ENCODE data around the gene PARD3B. TPM values are rescaled to one million over a fixed set of nuclear protein-coding genes. Genes with fewer than 3 reads are reported as not detected.

PARD3B gene
- total RNA-seq, 2 donors from 2014 or later = 14.7 to 25.0 TPM

GRCh38 chr2:204972606-204973336, 427.5 kb downstream of the PARD3B start:
- H3K27ac ChIP-seq = no peak overlapping the region
- intact Hi-C loops (cut with DNase I) = no loop called here

GRCh38 chr2:204973616-204974015, 428.3 kb downstream of the PARD3B start:
- no peaks in the 10 kb centered on the region for H3K9me3 ChIP-seq
- 84% methylated on average over 2 of the region's 2 CpGs for WGBS

More at GRCh38 chr2:204972606-204973336, 427.5 kb downstream of the PARD3B start:
- 62% methylated on average over 5 of the region's 5 CpGs for WGBS
- H3K27me3 ChIP-seq (replicated peaks; ENCODE audit: insufficient read depth) = no peaks in the 10 kb centered on the region
- no peaks in the 10 kb centered on the region for H3K36me3 ChIP-seq
- TF ChIP-seq CTCF (IDR thresholded peaks at IDR 0.05) (no peak), POLR2AphosphoS5 (IDR thresholded peaks at IDR 0.05) (no peak), POLR2A (IDR thresholded peaks at IDR 0.05) (no peak)
- no peak for DNase-seq (ENCODE audit: low spot score)
- H3K4me1 ChIP-seq (replicated peaks) = no peaks in the 10 kb centered on the region
- no peak overlapping the region for H3K4me3 ChIP-seq
- no peaks in the 10 kb centered on the region for H3K9me3 ChIP-seq

GRCh38 chr2:204974487-204974886, 429.2 kb downstream of the PARD3B start:
- TF ChIP-seq CTCF (IDR thresholded peaks at IDR 0.05) (no peak), POLR2A (IDR thresholded peaks at IDR 0.05) (no peak), POLR2AphosphoS5 (IDR thresholded peaks at IDR 0.05) (no peak)
- intact Hi-C loops (cut with DNase I) = no loop called here
- Histone ChIP-seq H3K9me3 (no peaks in the 10 kb centered on the region), H3K27ac (no peak overlapping the region), H3K36me3 (no peaks in the 10 kb centered on the region), H3K27me3 (replicated peaks; ENCODE audit: insufficient read depth) (no peaks in the 10 kb centered on the region), H3K4me3 (no peak overlapping the region), H3K4me1 (replicated peaks) (no peaks in the 10 kb centered on the region)
- WGBS = 88% methylated on average over 2 of the region's 2 CpGs
- no peak for DNase-seq (ENCODE audit: low spot score)

More at GRCh38 chr2:204973616-204974015, 428.3 kb downstream of the PARD3B start:
- TF ChIP-seq POLR2A (IDR thresholded peaks at IDR 0.05) (no peak), POLR2AphosphoS5 (IDR thresholded peaks at IDR 0.05) (no peak), CTCF (IDR thresholded peaks at IDR 0.05) (no peak)
- Histone ChIP-seq H3K36me3 (no peaks in the 10 kb centered on the region), H3K4me1 (replicated peaks) (no peaks in the 10 kb centered on the region), H3K27ac (no peak overlapping the region), H3K4me3 (no peak overlapping the region), H3K27me3 (replicated peaks; ENCODE audit: insufficient read depth) (no peaks in the 10 kb centered on the region)
- intact Hi-C loops (cut with DNase I) = no loop called here
- DNase-seq (ENCODE audit: low spot score) = no peak

- H3K4me3 ChIP-seq = no peak overlapping the region
- H3K27ac ChIP-seq = no peak overlapping the region
- H3K4me1 ChIP-seq (replicated peaks) = no peaks in the 10 kb centered on the region
- intact Hi-C loops (cut with DNase I) = no loop called here
- no peaks in the 10 kb centered on the region for H3K27me3 ChIP-seq (replicated peaks; ENCODE audit: insufficient read depth)
- WGBS = 0% methylated on average over 1 of the region's 1 CpG
- H3K9me3 ChIP-seq = no peaks in the 10 kb centered on the region
- H3K36me3 ChIP-seq = no peaks in the 10 kb centered on the region
- no peak for DNase-seq (ENCODE audit: low spot score)
- no peak for TF ChIP-seq POLR2AphosphoS5 (IDR thresholded peaks at IDR 0.05)
- no peak for TF ChIP-seq CTCF (IDR thresholded peaks at IDR 0.05)
- no peak for TF ChIP-seq POLR2A (IDR thresholded peaks at IDR 0.05)
These were observed 432.6 kb downstream of the PARD3B start for GRCh38 chr2:204977914-204978313.

- DNase-seq (ENCODE audit: low spot score) = no peak
- no peaks in the 10 kb centered on the region for H3K9me3 ChIP-seq
- H3K36me3 ChIP-seq = no peaks in the 10 kb centered on the region
- H3K27me3 ChIP-seq (replicated peaks; ENCODE audit: insufficient read depth) = no peaks in the 10 kb centered on the region
- no peak for TF ChIP-seq POLR2A (IDR thresholded peaks at IDR 0.05)
- no peak for TF ChIP-seq CTCF (IDR thresholded peaks at IDR 0.05)
- TF ChIP-seq POLR2AphosphoS5 (IDR thresholded peaks at IDR 0.05) = no peak
- H3K27ac ChIP-seq = no peak overlapping the region
- 62% methylated on average over 2 of the region's 2 CpGs for WGBS
- intact Hi-C loops (cut with DNase I) = no loop called here
- no peaks in the 10 kb centered on the region for H3K4me1 ChIP-seq (replicated peaks)
- H3K4me3 ChIP-seq = no peak overlapping the region
These were observed 437.0 kb downstream of the PARD3B start for GRCh38 chr2:204982303-204982702.

Data from prostate gland (tissue), 2 donors.